ENCODE measurements around the gene TMEM271.

DNA sequence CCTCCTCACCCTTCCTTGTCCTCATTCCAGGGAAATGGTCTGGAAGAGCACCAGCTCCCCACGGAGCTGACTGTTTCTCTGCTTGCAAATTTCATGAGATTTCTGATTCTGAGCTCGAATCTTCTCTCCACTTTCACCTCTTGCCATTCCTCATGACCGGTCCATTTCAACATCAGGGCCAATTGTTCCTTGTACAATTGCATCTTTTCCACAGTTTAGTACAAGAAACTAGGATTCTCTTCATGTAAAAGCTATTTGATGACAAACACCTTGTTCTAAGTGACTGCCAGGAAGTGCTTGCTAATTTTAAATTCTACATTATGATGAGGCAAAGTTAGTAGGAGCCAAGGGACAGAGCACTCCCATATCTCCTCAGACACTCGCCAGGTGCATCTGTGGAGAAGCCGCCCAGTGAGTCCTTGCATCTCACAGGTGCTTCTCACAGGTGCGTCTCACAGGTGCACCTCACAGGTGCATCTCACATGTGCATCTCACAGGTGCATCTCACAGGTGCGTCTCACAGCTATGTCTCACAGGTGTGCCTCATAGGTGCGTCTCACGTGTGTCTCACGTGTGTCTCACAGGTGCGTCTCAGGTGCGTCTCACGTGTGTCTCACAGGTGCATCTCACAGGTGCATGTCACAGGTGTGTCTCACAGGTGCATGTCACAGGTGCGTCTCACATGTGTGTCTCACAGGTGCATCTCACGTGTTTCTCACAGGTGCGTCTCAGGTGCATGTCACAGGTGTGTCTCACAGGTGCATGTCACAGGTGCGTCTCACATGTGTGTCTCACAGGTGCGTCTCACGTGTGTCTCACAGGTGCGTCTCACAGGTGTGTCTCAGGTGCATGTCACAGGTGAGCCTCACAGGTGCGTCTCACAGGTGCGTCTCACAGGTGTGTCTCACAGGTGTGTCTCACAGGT, 46.2 kb upstream of the TMEM271 start:
- TF ChIP-seq, protein P1, sequence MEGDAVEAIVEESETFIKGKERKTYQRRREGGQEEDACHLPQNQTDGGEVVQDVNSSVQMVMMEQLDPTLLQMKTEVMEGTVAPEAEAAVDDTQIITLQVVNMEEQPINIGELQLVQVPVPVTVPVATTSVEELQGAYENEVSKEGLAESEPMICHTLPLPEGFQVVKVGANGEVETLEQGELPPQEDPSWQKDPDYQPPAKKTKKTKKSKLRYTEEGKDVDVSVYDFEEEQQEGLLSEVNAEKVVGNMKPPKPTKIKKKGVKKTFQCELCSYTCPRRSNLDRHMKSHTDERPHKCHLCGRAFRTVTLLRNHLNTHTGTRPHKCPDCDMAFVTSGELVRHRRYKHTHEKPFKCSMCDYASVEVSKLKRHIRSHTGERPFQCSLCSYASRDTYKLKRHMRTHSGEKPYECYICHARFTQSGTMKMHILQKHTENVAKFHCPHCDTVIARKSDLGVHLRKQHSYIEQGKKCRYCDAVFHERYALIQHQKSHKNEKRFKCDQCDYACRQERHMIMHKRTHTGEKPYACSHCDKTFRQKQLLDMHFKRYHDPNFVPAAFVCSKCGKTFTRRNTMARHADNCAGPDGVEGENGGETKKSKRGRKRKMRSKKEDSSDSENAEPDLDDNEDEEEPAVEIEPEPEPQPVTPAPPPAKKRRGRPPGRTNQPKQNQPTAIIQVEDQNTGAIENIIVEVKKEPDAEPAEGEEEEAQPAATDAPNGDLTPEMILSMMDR (IDR thresholded peaks at IDR 0.05) = no peak
- TF ChIP-seq POLR2A (IDR thresholded peaks at IDR 0.05) = no peak

All from uterus (tissue), 2 donors.